Suprapubic skin (tissue), 4 donors: ENCODE results near the gene LRMDA. TPM values are rescaled to one million over a fixed set of nuclear protein-coding genes. Genes with fewer than 3 reads are reported as not detected.

Experiments used
- DNase-seq, 2 donors: peaks; one replicate each; pipeline ENCODE4 v3.0.0-alpha.2; 2019; ENCODE audit warnings: low spot score in 2 of 2
- H3K27ac ChIP-seq: fragments of 200-600 bp; sonication (generic); one replicate; pipeline ENCODE4 v1.5.1; 2019
- H3K27me3 ChIP-seq: fragments of 200-600 bp; sonication (generic); one replicate; pipeline ENCODE4 v1.5.1; 2019
- H3K36me3 ChIP-seq: fragments of 200-600 bp; sonication (generic); one replicate; pipeline ENCODE4 v1.5.1; 2019
- H3K4me1 ChIP-seq: fragments of 200-600 bp; sonication (generic); one replicate; pipeline ENCODE4 v1.5.1; 2019
- H3K4me3 ChIP-seq: fragments of 200-600 bp; sonication (generic); one replicate; pipeline ENCODE4 v1.5.1; 2019; ENCODE audit warnings: mild to moderate bottlenecking
- H3K9me3 ChIP-seq: fragments of 200-600 bp; sonication (generic); one replicate; pipeline ENCODE4 v1.5.1; 2019
- CTCF ChIP-seq, 2 donors: fragments of 200-600 bp in 1 of 2; fragments of 450-650 bp in 1 of 2; sonication (generic) in 1 of 2; IDR thresholded peaks; one replicate each; pipeline ENCODE4 v1.5.1; 2016 to 2019; ENCODE audit warnings: antibody characterized with exemption in 2 of 2, mild to moderate bottlenecking in 1 of 2, moderate library complexity in 1 of 2
- EP300 ChIP-seq: sonication (generic); formaldehyde crosslinking; IDR thresholded peaks from one replicate; pipeline ENCODE4 v1.6.1; 2017; ENCODE audit warnings: antibody characterized with exemption
- POLR2A ChIP-seq, 2 donors: fragments of 450-650 bp; IDR thresholded peaks; one replicate each; pipeline ENCODE4 v1.6.1; 2017; ENCODE audit warnings: antibody characterized with exemption in 2 of 2, mild to moderate bottlenecking in 2 of 2, moderate library complexity in 2 of 2
- POLR2AphosphoS5 ChIP-seq, 3 donors: sonication (generic); formaldehyde crosslinking; IDR thresholded peaks; one replicate each; pipeline ENCODE4 v1.6.1; 2017; ENCODE audit warnings: antibody characterized with exemption in 3 of 3
- whole genome bisulfite sequencing: methylation state at CpG from one replicate; pipeline ENCODE4 v1.1.5; 2018; 5-methylcytosine and 5-hydroxymethylcytosine counted together
- total RNA-seq, 4 donors: library from RNA; depleted of rRNA; stranded (reverse); fragments of >200 nt; gene quantifications; one replicate each; pipeline ENCODE4 v1.1.0, GENCODE V29; 2016

LRMDA gene
- total RNA-seq, 4 donors from 2014 or later, result 0.10 to 2.9 (median 1.9) TPM; not detected in 1

GRCh38 chr10:75926763-75927162 is 495.3 kb downstream of the LRMDA start:
- H3K4me1 ChIP-seq, result no peaks in the 10 kb centered on the region
- 88% methylated on average over 4 of the region's 4 CpGs for WGBS
- H3K4me3 ChIP-seq, result no peak overlapping the region
- no peaks in the 10 kb centered on the region for H3K9me3 ChIP-seq
- DNase-seq, result no peak
- H3K27me3 ChIP-seq, result no peaks in the 10 kb centered on the region
- TF ChIP-seq EP300 (no peak), CTCF (IDR thresholded peaks at IDR 0.05) (no peak), POLR2A (IDR thresholded peaks at IDR 0.05) (no peak), POLR2AphosphoS5 (IDR thresholded peaks at IDR 0.05) (no peak)
- no peak overlapping the region for H3K27ac ChIP-seq
- H3K36me3 ChIP-seq, result no peaks in the 10 kb centered on the region

- WGBS, result 94% methylated on average over 6 of the region's 6 CpGs
- Histone ChIP-seq H3K4me3 (no peak overlapping the region), H3K4me1 (no peaks in the 10 kb centered on the region), H3K9me3 (no peaks in the 10 kb centered on the region), H3K36me3 (no peaks in the 10 kb centered on the region), H3K27ac (no peak overlapping the region), H3K27me3 (no peaks in the 10 kb centered on the region)
- DNase-seq, result no peak
- TF ChIP-seq EP300 (no peak), CTCF (IDR thresholded peaks at IDR 0.05) (no peak), POLR2AphosphoS5 (IDR thresholded peaks at IDR 0.05) (no peak), POLR2A (IDR thresholded peaks at IDR 0.05) (no peak)
Measured at GRCh38 chr10:75928231-75928630, 496.8 kb downstream of the LRMDA start.

- TF ChIP-seq CTCF (IDR thresholded peaks at IDR 0.05) (no peak), POLR2A (IDR thresholded peaks at IDR 0.05) (no peak), EP300 (no peak), POLR2AphosphoS5 (IDR thresholded peaks at IDR 0.05) (no peak)
- H3K9me3 ChIP-seq, result no peaks in the 10 kb centered on the region
- no peaks in the 10 kb centered on the region for H3K4me1 ChIP-seq
- no peaks in the 10 kb centered on the region for H3K27me3 ChIP-seq
- no peak for DNase-seq
- 77% methylated on average over 2 of the region's 2 CpGs for WGBS
- H3K27ac ChIP-seq, result no peak overlapping the region
- no peaks in the 10 kb centered on the region for H3K36me3 ChIP-seq
- H3K4me3 ChIP-seq, result no peak overlapping the region
Measured at GRCh38 chr10:75929630-75930161, 498.3 kb downstream of the LRMDA start.

GRCh38 chr10:75932921-75933320 is 501.5 kb downstream of the LRMDA start:
- Histone ChIP-seq H3K27ac (no peak overlapping the region), H3K27me3 (no peaks in the 10 kb centered on the region)
- WGBS, result 86% methylated on average over 3 of the region's 3 CpGs

GRCh38 chr10:75935240-75935639 is 503.8 kb downstream of the LRMDA start:
- Histone ChIP-seq H3K27me3 (no peaks in the 10 kb centered on the region), H3K4me1 (no peaks in the 10 kb centered on the region), H3K4me3 (no peak overlapping the region), H3K9me3 (no peaks in the 10 kb centered on the region), H3K36me3 (no peaks in the 10 kb centered on the region), H3K27ac (no peak overlapping the region)
- no peak for DNase-seq
- TF ChIP-seq CTCF (IDR thresholded peaks at IDR 0.05) (no peak), POLR2AphosphoS5 (IDR thresholded peaks at IDR 0.05) (no peak), POLR2A (IDR thresholded peaks at IDR 0.05) (no peak), EP300 (no peak)
- WGBS, result 65% methylated on average over 3 of the region's 3 CpGs

More at GRCh38 chr10:75932921-75933320, 501.5 kb downstream of the LRMDA start:
- H3K4me3 ChIP-seq, result no peak overlapping the region
- TF ChIP-seq POLR2AphosphoS5 (IDR thresholded peaks at IDR 0.05) (no peak), POLR2A (IDR thresholded peaks at IDR 0.05) (no peak), CTCF (IDR thresholded peaks at IDR 0.05) (no peak), EP300 (no peak)
- no peaks in the 10 kb centered on the region for H3K4me1 ChIP-seq
- no peaks in the 10 kb centered on the region for H3K9me3 ChIP-seq
- no peaks in the 10 kb centered on the region for H3K36me3 ChIP-seq
- DNase-seq, result no peak
